Activated naive CD4-positive, alpha-beta T cell treated with anti-CD3 and anti-CD28 coated beads, Interleukin-2, amount 50 U/mL, for 72 hours (primary cell): ENCODE measurements around the gene RHOU. TPM values are rescaled to one million over a fixed set of nuclear protein-coding genes. Genes with fewer than 3 reads are reported as not detected.
"Not testable (repeated sequence)": the region's sequence is repeated elsewhere in the genome, so short reads cannot be mapped to it uniquely, and the experiment has no call there.

ENCODE experiments used
- ATAC-seq, 2 donors: fragments of 150-1000 bp; cut with Tn5 transposase; 2 replicates each; pipeline ENCODE4 v1.10.0; 2021; ENCODE audit warnings: mild to moderate bottlenecking in 2 of 2, moderate library complexity in 2 of 2
- DNase-seq, 2 donors: peaks; one replicate each; pipeline ENCODE4 v3.0.0; 2021 to 2022; ENCODE audit warnings: low spot score in 2 of 2
- H3K27ac Mint-ChIP-seq, 2 donors: one replicate each; pipeline ENCODE4 v1.8.0; 2022; ENCODE audit warnings: mild to moderate bottlenecking in 2 of 2, mixed read lengths in 2 of 2
- H3K36me3 Mint-ChIP-seq, 2 donors: one replicate each; pipeline ENCODE4 v1.8.0; 2022; ENCODE audit warnings: mixed read lengths in 2 of 2
- H3K9me3 Mint-ChIP-seq, 2 donors: one replicate each; pipeline ENCODE4 v1.8.0; 2022; ENCODE audit warnings: mixed read lengths in 2 of 2
- total RNA-seq, 2 donors: library from RNA; stranded (reverse); gene quantifications; one replicate each; pipeline ENCODE4 v1.2.3, GENCODE V29; 2022

Gene RHOU
- 1 to 10 TPM; 1.1 to 4.3 TPM for total RNA-seq

DNA sequence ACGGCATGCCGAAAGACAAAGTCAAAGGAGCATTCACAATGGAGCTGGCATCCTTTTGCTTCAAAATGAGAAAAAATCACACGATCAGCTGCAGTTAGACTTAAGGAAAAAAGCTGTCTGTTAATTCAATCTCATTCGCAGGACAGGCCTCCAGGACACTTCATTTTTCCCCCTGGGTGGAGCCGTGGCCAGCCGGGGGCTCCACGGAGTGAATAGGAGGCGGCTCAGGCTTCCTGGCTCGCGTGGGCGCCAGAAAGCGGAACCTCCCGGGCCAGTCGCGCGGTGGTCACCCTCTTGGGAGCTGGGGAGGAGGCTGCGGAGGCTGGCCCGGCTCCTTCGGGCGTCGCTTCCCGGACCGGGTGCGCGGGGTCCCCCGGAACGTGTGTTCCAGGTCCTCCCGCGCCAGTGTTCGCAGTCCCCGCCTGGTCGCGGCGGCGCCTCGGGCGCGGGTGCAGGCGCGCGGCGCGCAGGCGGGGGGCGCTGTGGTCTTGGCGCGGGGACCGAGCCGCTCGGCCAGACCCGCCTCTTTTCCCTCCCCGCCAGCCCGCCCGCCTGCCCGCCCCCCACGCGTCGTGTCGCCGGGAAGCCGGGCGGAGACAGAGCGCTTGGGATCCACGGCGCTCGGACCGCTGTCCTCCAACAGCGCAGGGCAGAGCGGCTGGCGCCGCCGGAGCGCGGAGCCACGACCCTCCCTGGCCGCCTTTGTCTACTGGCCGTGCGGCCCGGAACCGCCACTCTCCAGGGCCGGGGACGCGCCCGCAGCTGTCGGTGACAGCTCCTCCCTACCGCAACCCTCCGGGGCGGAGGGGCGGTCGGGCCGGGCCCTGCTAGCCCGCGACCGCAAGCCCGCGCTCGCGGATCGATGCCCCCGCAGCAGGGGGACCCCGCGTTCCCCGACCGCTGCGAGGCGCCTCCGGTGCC, at the start of gene RHOU:
Gene RHOU, plus strand, starts transcription at position 599 of the 921 bp plus-strand sequence. Its CDS starts 264 bp downstream, at position 863.
- DNase-seq = peak; percentile 67 to 79
- no peaks in the 10 kb centered on the region for H3K36me3 Mint-ChIP-seq
- H3K27ac Mint-ChIP-seq = peak within 1 kb of the TSS in 1 of 2 donors; percentile 23
- no peaks in the 10 kb centered on the region for H3K9me3 Mint-ChIP-seq
- peak; percentile 89 to 91 for ATAC-seq

DNA sequence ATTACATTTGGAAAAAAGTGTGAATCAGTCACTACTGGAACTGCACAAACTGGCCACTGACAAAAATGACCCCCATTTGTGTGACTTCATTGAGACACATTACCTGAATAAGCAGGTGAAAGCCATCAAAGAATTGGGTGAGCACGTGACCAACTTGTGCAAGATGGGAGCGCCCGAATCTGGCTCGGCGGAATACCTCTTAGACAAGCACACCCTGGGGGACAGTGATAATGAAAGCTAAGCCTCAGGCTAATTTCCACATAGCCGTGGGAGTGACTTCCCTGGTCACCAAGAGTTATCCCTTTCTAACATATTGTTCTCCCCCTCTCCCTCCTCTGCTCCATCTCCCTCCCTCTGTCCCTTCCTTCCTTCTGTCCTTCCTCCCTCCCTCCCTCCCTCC, 47.7 kb upstream of the RHOU start:
- DNase-seq (no peak), ATAC-seq (no peak)
- H3K27ac Mint-ChIP-seq = no peak overlapping the region
- H3K36me3 Mint-ChIP-seq = no peaks in the 10 kb centered on the region
- H3K9me3 Mint-ChIP-seq = no peaks in the 10 kb centered on the region

DNA sequence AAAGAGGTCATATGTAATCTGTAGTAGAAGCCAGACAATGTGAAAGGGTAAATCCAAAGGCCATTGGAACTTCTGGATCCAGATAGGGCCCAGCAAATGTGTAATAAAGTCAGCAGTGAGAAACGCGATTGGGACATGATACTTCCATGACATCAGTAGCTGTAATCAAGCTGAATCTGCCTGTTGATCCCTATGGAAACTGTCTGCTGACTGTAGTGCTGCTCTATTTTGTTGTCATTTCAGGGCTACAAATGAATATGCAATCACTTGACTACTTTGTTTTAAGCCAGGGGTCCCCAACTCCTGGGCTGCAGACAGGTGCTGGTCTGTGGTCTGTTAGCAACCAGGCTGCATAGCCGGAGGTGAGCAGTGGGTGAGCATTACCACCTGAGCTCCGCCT, 46.0 kb upstream of the RHOU start:
- Mint-ChIP-seq H3K27ac (no peak overlapping the region), H3K9me3 (no peaks in the 10 kb centered on the region), H3K36me3 (no peaks in the 10 kb centered on the region)
- no peak for DNase-seq
- ATAC-seq = no peak

DNA sequence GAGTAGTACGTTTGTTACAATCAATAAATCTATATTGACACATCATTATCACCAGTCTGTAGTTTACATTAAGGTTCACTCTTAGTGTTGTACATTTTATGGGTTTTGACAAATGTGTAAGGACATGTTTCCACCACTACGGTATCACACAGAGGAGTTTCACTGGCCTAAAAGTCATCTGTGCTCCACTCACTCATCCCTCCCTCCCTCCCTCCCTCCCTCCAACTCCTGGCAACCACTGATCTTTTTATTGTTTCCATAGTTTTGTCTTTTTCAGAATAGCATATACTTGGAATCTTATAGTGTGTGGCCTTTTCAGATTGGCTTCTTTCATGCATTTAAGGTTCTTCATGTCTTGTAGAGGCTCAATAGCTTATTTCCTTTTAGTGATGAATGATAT, 44.1 kb upstream of the RHOU start:
- Mint-ChIP-seq H3K36me3 (no peaks in the 10 kb centered on the region), H3K27ac (no peak overlapping the region), H3K9me3 (no peaks in the 10 kb centered on the region)
- DNase-seq (no peak), ATAC-seq (no peak)

DNA sequence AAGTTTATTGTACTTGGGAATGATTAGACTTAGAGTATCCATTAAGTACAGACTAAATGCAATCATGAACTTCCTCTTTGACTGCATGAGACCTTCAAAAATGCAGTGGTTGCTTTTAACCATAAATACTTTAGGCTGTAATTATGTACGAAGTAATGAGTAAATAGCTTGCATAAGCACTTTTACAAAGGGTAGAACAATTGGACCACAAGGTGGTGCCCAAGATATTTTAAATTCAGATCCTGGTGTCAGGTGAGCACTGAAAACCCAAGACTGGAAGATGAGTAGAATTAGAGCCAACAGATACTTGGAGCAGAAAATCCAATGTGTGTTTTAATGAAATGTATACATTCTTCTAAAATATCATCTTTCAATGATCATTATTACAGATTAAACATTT, 43.4 kb upstream of the RHOU start:
- no peak for ATAC-seq
- H3K27ac Mint-ChIP-seq = no peak overlapping the region

DNA sequence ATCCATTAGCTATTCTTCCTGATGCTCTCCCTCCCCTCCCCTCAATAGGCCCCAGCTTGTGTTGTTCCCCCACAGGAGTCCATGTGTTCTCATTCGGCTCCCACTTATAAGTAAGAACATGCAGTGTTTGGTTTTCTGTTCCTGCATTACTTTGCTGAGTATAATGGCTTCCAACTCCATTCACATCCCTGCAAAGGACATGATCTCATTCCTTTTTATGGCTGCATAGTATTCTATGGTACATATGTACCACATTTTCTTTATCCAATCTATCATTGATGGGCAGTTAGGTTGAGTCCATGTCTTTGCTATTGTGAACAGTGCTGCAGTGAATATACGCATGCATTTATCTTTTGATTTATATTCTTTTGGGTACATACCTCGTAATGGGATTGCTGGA, 40.8 kb upstream of the RHOU start:
- DNase-seq, ATAC-seq, H3K9me3 Mint-ChIP-seq, H3K27ac Mint-ChIP-seq, H3K36me3 Mint-ChIP-seq: not testable (repeated sequence)

More for the DNA sequence above, 43.4 kb upstream of the RHOU start:
- no peaks in the 10 kb centered on the region for H3K9me3 Mint-ChIP-seq
- no peak for DNase-seq
- no peaks in the 10 kb centered on the region for H3K36me3 Mint-ChIP-seq

DNA sequence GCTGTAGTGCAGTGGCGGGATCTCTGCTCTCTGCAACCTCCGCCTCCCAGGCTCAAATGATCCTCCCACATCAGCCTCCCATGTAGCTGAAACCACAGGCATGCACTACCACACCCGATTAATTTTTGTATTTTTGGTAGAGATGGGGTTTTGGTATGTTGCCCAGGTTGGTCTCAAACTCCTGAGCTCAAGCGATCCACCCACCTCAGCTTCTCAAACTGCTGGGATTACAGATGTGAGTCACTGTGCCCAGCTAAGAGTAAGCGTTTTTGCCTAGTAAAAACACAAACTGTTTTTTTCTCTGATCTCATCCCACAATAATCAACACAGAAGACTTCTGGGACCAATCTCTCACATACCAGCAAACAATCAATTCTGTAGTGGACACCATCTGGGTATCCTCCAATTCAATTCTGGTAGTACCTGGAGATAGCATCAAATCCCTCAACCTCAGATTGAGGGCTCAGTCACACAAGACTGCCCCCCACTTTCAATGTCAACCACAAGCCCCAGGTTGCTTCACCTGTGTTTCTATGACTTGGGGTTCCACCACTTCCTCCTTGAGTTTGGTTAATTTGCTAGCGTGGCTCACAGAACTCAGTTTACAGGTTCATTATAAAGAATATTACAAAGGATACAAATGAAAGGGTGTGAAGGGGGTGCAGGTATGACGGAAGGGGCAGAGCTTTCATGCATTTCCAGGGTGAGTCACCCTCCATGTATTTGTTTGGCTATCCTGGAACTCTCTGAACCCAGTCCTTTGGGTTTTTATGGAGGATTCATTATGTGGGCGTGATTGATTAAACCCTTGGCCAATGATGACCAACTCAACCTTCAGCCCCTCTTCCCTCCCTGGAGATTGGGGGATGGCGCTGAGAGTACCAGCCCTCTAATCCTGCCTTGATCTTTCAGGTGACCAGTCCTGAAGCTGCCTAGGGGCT, 40.0 kb upstream of the RHOU start:
- peak; percentile 9 to 73 for ATAC-seq
- H3K9me3 Mint-ChIP-seq = no peaks in the 10 kb centered on the region
- H3K36me3 Mint-ChIP-seq = no peaks in the 10 kb centered on the region
- peak in 1 of 2 donors; percentile 17 for DNase-seq
- H3K27ac Mint-ChIP-seq = no peak overlapping the region

DNA sequence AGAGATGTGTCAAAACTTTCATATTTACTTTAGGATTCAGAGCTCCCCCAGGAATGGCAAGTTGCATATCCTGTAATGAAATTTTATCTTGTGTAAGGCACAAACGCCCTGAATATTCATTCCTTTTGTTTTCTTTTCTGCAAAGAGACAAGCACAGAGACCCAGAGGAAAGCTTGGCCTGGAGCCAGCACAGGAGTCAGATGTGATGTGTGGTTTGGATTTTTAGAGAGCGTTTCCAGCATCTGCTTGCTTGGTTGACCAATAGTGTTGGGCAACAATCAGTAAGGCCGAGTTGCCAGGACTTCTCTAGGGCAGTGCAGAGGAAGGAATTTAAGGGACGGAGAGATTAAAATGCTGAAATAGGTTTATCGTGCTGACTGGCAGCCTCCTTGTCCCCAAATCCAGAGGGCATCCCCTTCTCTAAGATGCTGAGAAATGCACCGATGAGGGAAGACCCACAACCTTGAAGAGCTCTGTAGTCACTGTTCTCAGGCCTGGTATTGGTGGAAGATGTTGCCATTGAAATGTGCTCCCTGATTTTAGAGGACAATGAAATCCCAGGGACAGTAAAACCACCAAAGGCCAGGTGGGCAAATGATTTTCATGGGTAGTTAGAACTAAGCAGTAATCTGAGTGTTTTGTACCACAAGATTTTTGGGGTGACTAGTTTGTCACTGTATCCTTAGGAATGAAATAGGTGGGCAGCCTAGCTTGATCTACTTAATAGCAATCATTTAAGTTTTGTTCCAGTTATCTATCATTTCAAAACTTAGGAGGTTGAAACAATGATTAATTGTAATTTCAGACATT, 37.9 kb upstream of the RHOU start:
- no peaks in the 10 kb centered on the region for H3K9me3 Mint-ChIP-seq
- DNase-seq = no peak
- peak in 1 of 2 donors; percentile 61 for ATAC-seq

DNA sequence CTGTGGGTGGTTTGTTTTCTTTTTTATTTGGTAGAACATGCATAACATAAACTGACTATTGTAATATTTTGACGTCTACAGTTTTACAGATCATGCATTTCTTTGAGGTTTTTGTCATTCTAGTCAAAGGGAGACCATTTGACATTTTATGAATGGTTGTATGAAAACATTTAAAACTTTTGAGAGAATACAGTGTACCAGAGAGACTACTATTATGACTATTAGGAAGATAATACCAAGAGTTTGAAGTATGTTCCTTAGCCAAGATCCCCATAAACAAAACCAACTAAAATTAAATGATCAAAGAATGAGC, 37.3 kb upstream of the RHOU start:
- no peak for DNase-seq
- Mint-ChIP-seq H3K36me3 (no peaks in the 10 kb centered on the region), H3K27ac (no peak overlapping the region), H3K9me3 (peaks cover 0 to 3% of the 10 kb centered on the region in 2 donors)
- ATAC-seq = peak in 1 of 2 donors; percentile 68

More for the DNA sequence above, 37.9 kb upstream of the RHOU start:
- H3K27ac Mint-ChIP-seq = no peak overlapping the region
- H3K36me3 Mint-ChIP-seq = no peaks in the 10 kb centered on the region

DNA sequence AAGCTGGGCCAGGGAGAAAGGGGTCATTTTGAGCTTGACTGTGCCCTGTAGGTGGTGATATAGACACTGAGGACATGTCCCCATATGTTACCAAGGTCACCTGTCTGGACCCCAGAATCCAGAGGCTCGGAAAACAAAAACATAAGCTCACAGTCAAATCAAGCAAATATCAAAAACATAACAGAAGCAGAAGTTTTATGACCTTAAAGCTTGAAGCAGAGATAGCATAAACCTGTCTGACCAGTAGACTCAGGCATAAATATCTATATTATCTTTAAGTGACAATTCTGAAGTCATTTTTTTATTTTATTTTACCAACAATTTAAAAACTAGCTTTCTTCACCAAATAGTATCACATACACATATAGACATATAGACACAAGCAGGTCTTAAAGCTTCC, 32.8 kb upstream of the RHOU start:
- Mint-ChIP-seq H3K36me3 (no peaks in the 10 kb centered on the region), H3K27ac (no peak overlapping the region), H3K9me3 (peaks cover 3 to 4% of the 10 kb centered on the region in 2 donors)
- ATAC-seq = no peak
- no peak for DNase-seq

DNA sequence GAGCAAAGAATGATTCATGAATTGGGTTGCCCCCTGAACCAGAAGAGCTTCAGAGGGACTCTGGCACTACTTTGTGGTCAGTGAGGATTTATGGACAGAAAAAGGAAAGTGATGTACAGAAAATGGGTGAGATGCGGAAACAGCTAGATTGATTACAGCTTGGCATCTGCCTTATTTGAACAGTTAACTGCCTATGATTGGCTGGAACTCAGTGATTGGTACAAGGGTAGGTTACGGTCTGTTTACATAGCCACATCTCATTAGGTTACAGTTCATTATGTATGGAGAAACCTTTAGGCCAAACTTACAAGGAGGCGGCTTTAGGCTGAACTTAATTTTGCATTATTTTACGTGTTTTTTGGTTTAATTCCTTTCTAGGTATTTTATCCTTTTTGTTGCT, 29.0 kb upstream of the RHOU start:
- no peak for DNase-seq
- ATAC-seq = no peak
- Mint-ChIP-seq H3K9me3 (peaks cover 3 to 4% of the 10 kb centered on the region in 2 donors), H3K36me3 (no peaks in the 10 kb centered on the region), H3K27ac (no peak overlapping the region)

DNA sequence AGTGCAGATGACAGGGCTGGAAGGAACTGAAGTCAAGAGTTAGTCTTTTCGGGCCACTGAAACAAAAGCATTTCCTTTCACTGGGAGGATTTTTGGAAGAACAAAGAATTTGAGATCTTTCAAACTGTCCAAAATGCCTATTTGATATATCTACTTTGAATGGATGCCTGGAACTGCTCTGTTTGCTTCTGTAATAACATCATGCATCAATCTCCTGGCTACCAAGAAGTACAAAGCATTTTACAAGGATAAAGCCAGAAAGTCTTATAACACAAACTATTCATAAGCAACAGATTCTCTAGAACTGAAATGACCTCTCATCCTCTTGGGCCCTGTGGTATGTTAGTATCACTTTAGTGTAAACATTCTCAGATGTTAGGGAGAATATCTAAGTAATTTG, 18.2 kb upstream of the RHOU start:
- H3K27ac Mint-ChIP-seq = no peak overlapping the region
- DNase-seq (no peak), ATAC-seq (no peak)
- H3K9me3 Mint-ChIP-seq = no peaks in the 10 kb centered on the region
- H3K36me3 Mint-ChIP-seq = no peaks in the 10 kb centered on the region

DNA sequence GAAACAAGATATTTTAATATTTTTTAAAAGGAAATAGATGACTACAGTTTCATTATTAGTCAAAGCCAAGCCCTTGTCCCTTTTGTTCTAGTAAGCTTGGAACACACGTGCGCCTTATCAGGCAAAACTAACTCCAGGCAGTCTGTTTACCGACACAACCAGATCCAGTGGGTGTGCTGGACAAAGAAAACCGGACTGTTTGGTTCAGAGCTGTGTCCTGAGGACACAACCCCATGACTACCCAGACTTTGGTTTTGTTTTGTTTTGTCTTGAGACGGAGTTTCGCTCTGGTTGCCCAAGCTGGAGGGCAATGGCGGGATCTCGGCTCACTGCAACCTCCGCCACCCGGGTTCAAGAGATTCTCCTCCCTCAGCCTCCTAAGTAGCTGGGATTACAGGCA, 13.9 kb upstream of the RHOU start:
- no peak for DNase-seq
- no peak for ATAC-seq
- no peak overlapping the region for H3K27ac Mint-ChIP-seq
- no peaks in the 10 kb centered on the region for H3K36me3 Mint-ChIP-seq
- H3K9me3 Mint-ChIP-seq = no peaks in the 10 kb centered on the region

DNA sequence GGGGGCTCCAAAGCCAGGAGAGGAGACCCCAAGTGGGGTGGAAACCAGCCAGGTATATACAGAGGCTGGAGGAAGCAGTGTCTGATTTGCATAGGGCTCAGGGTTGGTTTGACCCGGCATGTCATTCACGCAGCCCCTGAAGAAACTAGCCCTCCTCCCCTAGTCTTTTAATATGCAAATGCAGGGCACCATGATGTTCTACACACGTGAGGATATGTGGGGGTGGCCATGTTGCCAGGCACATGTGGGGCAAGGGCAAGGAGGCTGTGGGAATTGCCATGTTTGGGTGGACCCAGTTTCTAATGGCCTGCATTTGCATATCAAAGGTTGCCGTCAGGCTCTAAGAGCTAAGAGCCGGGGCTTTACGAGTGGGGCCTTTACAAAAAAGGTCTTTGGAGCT, 12.0 kb upstream of the RHOU start:
- DNase-seq (no peak), ATAC-seq (no peak)
- H3K27ac Mint-ChIP-seq = no peak overlapping the region
- H3K36me3 Mint-ChIP-seq = no peaks in the 10 kb centered on the region
- H3K9me3 Mint-ChIP-seq = no peaks in the 10 kb centered on the region

DNA sequence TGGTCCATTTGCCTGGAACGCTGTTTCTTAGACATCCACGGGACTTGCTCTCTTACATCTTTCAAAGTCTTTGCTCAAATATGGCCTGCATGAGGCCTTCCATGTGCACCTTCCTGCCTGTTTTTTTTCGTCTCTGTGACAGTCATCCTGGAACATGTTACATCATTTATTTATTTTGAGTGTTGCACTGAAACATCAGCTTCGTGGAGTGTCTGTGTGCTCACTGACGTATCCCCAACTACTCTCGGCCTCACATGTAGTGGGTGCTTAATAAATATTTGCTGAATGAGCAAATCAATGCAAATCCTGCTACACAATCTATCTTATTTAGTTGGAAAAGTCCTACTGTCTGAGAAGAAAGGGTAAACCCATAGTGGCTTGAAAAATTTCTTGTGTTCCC, 11.4 kb upstream of the RHOU start:
- H3K27ac Mint-ChIP-seq = no peak overlapping the region
- H3K36me3 Mint-ChIP-seq = no peaks in the 10 kb centered on the region
- DNase-seq = no peak
- ATAC-seq = no peak
- no peaks in the 10 kb centered on the region for H3K9me3 Mint-ChIP-seq

DNA sequence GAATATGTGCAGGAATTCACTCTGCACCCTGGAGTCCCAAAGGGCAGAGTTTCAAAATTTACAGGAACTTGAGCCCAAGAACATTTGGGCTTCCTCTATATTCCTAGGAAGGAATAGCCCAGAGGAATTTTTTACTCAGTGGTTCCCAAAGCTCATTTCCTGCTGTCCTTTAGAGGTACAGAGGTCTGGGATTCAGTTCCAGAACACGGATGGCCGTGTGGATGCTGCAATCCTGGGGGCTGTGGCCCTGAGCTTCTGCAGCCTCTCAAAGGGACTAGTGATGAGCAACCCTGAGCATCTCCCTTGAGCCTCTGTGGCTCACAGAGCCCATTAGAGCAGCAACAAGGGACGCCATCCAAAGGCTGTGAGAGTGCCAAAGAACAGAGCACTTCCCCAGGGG, 10.1 kb upstream of the RHOU start:
- DNase-seq (no peak), ATAC-seq (no peak)
- no peak overlapping the region for H3K27ac Mint-ChIP-seq
- H3K9me3 Mint-ChIP-seq = no peaks in the 10 kb centered on the region
- H3K36me3 Mint-ChIP-seq = no peaks in the 10 kb centered on the region
